Loucy (cell line): ENCODE data around the gene KIF3B.

Experiments used
- CTCF ChIP-seq: fragments of 200-600 bp; sonication (generic); conservative IDR thresholded peaks from 2 replicates; pipeline ENCODE4 v1.5.1; 2014; ENCODE audit warnings: mild to moderate bottlenecking, antibody characterized with exemption, low read length
- EZH2phosphoT487 ChIP-seq: fragments of 200-600 bp; IDR thresholded peaks from 2 replicates; pipeline ENCODE4 v1.6.1; 2018; ENCODE audit warnings: antibody characterized with exemption, mild to moderate bottlenecking, moderate library complexity, borderline replicate concordance

DNA sequence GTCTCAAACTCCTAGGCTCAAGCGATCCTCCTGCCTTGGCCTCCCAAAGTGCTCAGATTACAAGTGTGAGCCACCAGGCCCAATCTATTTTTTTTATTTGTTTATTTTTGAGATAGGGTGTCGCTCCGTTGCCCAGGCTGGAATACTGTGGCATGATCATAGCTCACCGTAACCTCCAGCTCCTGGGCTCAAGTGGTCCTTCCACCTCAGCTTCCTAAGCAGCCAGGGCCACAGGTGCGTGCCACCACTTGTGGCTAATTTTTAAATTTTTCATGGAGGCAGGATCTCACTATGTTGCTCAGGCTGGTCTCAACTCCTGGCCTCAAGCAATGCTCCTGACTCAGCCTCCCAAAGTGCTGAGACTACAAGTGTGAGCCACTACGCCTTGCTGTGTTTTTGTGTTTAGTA, 9.8 kb downstream of the KIF3B start:
- TF ChIP-seq CTCF (no peak), EZH2phosphoT487 (no peak)
